ENCODE results near the gene PRRG2.

GRCh38 chr19:49573009-49573408 is 8.1 kb upstream of the PRRG2 start:
- no peak for TF ChIP-seq HCFC1 (IDR thresholded peaks at IDR 0.05; ENCODE audit: low read length)
- no peak for TF ChIP-seq MXI1 (IDR thresholded peaks at IDR 0.05; ENCODE audit: low read depth, low read length)
